GM23248 (cell line): Measurements from ENCODE around the gene LRCOL1.

Experiments
- EZH2 ChIP-seq: fragments of 200-600 bp; sonication (generic); IDR thresholded peaks from 2 replicates; pipeline ENCODE4 v1.6.1; 2018; ENCODE audit warnings: antibody characterized with exemption, mild to moderate bottlenecking; ENCODE audit not compliant: insufficient read depth, poor library complexity, severe bottlenecking
- EZH2phosphoT487 ChIP-seq: fragments of 200-600 bp; sonication (generic); IDR thresholded peaks from 2 replicates; pipeline ENCODE4 v1.6.1; 2018; ENCODE audit warnings: antibody characterized with exemption, moderate library complexity, mild to moderate bottlenecking, low read depth; ENCODE audit not compliant: insufficient read depth

DNA sequence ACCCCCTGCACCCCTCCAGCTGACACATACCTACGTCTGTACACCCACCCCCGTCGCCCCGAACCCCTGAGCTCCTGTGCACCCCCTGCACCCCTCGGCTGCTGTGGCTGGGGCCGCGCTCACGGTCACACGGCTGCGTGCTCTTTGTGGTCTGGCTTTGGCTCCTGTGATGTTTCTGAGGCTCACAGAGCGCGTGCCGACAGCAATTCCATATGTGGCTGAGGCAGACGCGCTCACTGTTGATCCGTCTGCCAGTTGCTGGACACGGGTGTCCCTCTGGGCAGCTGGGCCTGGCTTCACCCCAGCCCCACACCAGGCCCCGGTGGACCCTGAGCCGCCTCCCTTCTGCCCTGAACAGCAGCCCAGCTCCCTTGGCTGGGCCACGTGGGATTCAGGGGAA, 46.5 kb downstream of the LRCOL1 start:
- TF ChIP-seq EZH2 = no peak
- no peak for TF ChIP-seq EZH2phosphoT487
